Spleen (tissue), 11 donors: ENCODE results near the gene LAMA5. TPM values are rescaled to one million over a fixed set of nuclear protein-coding genes. Genes with fewer than 3 reads are reported as not detected.
A peak's percentile ranks its signal among the peaks of the same experiment; 100 is the strongest.

Experiments used
- DNase-seq: peaks from one replicate; pipeline ENCODE4 v3.0.0-alpha.2; 2020
- H3K27ac ChIP-seq, 8 donors: fragments of 200-600 bp; sonication (generic) in 7 of 8; 1 replicate in 4 of 8; 2 replicates in 4 of 8; pipeline versions ENCODE4 v1.5.0 to v1.8.0; 2016 to 2021; ENCODE audit warnings: inconsistent platforms in 4 of 8, mild to moderate bottlenecking in 4 of 8, moderate library complexity in 1 of 8
- H3K27me3 ChIP-seq, 7 donors: fragments of 200-600 bp; sonication (generic) in 6 of 7; replicated peaks in 1 of 7; 1 replicate in 4 of 7; 2 replicates in 3 of 7; pipeline versions ENCODE4 v1.5.0 to v1.8.0; 2016 to 2021; ENCODE audit warnings: inconsistent platforms in 3 of 7, mild to moderate bottlenecking in 1 of 7
- H3K36me3 ChIP-seq, 6 donors: fragments of 200-600 bp; sonication (generic) in 5 of 6; 1 replicate in 4 of 6; 2 replicates in 2 of 6; pipeline versions ENCODE4 v1.5.0 to v1.8.0; 2016 to 2021; ENCODE audit warnings: inconsistent platforms in 2 of 6
- H3K4me1 ChIP-seq, 6 donors: fragments of 200-600 bp; sonication (generic) in 5 of 6; 1 replicate in 3 of 6; 2 replicates in 3 of 6; pipeline versions ENCODE4 v1.5.0 to v1.8.0; 2016 to 2021; ENCODE audit warnings: inconsistent platforms in 3 of 6
- H3K4me3 ChIP-seq, 8 donors: fragments of 200-600 bp; sonication (generic) in 7 of 8; 1 replicate in 4 of 8; 2 replicates in 4 of 8; pipeline versions ENCODE4 v1.5.0 to v1.8.0; 2016 to 2021; ENCODE audit warnings: inconsistent platforms in 4 of 8, mild to moderate bottlenecking in 4 of 8, moderate library complexity in 2 of 8
- H3K9me3 ChIP-seq, 8 donors: fragments of 200-600 bp; sonication (generic) in 7 of 8; 1 replicate in 4 of 8; 2 replicates in 4 of 8; pipeline versions ENCODE4 v1.5.0 to v1.8.0; 2016 to 2021; ENCODE audit warnings: inconsistent platforms in 4 of 8
- CTCF ChIP-seq, 11 experiments: fragments of 200-600 bp in 7 of 11; fragments of 450-650 bp in 4 of 11; sonication (generic) in 4 of 11; IDR thresholded peaks in 8 of 11; conservative IDR thresholded peaks in 3 of 11; 1 replicate in 7 of 11; 2 replicates in 4 of 11; pipeline versions ENCODE4 v1.4.0 to v1.8.0; 2016 to 2021; ENCODE audit warnings: antibody characterized with exemption in 11 of 11, inconsistent platforms in 4 of 11, mild to moderate bottlenecking in 1 of 11
- POLR2A ChIP-seq, 3 donors: fragments of 450-650 bp; IDR thresholded peaks; one replicate each; pipeline ENCODE4 v1.5.1; 2017; ENCODE audit warnings: antibody characterized with exemption in 3 of 3, mild to moderate bottlenecking in 1 of 3
- POLR2AphosphoS5 ChIP-seq, 3 donors: sonication (generic); formaldehyde crosslinking; IDR thresholded peaks; one replicate each; pipeline ENCODE4 v1.5.1; 2017; ENCODE audit warnings: antibody characterized with exemption in 3 of 3
- WGBS, 5 donors: extraction: QIAGEN DNeasy Blood & Tissue Kit in 3 of 5; methylation state at CpG; one replicate each; pipeline versions ENCODE4 v1.1.5 to v1.1.7; 2013 to 2018; 5-methylcytosine and 5-hydroxymethylcytosine counted together
- intact Hi-C: fragments of 100-400 bp; cut with DNase I; formaldehyde crosslinking; loops from one replicate; pipeline ENCODE4 v1.15.0; 2023; ENCODE audit warnings: low total_unique reads
- polyA plus RNA-seq, 3 donors: library from polyadenylated mRNA; stranded (reverse); fragments of 200-250 nt; gene quantifications; one replicate each; pipeline ENCODE4 v1.2.1, GENCODE V29; 2013
- total RNA-seq, 7 donors: library from RNA; depleted of rRNA in 3 of 7; stranded (reverse); fragments of >200 nt in 3 of 7; fragmentation: NEBNext Ultra II Directional in 4 of 7; extraction: Animal tissue kit (Norgen Biotek cat#: 25700) in 4 of 7; gene quantifications; one replicate each; pipeline versions ENCODE4 v1.1.0 to v1.2.1, GENCODE V29; 2016 to 2021
- donor health status: healthy with polysubstance abuse.
- donor health status: DM: no; HTN: no; CAD: no; lungs with moderate emphysema.
- donor health status: DM: no; HTN: no; CAD: no.
- donor health status: Bipolar disorder and iron deficiency.
- donor health status: healthy.
- donor health status: DM: no; HTN: no; CAD: no.
- donor health status: DM: yes; HTN: yes; CAD: no.

LAMA5 gene
- total and polyA plus RNA-seq, 10 donors = 46.5 to 266 (median 115) TPM

- TF ChIP-seq POLR2AphosphoS5 (IDR thresholded peaks at IDR 0.05) (no peak), CTCF (IDR thresholded peaks at IDR 0.05 in 8 of 11, conservative IDR thresholded peaks at IDR 0.05 in 3 of 11) (no peak), POLR2A (IDR thresholded peaks at IDR 0.05) (no peak)
- 94 to 98% (median 95%) methylated on average over 9 to 12 of the region's 12 CpGs for WGBS, 5 donors
- Histone ChIP-seq H3K36me3 (no peaks in the 10 kb centered on the region), H3K4me3 (no peak overlapping the region), H3K9me3 (no peaks in the 10 kb centered on the region), H3K27ac (no peak overlapping the region), H3K27me3 (no peaks in the 10 kb centered on the region), H3K4me1 (peaks cover 24 to 67% (median 50%) of the 10 kb centered on the region in 6 donors)
- intact Hi-C loops = no loop called here
- no peak for DNase-seq
Measured at GRCh38 chr20:62408640-62409039, 41.5 kb upstream of the LAMA5 start.

GRCh38 chr20:62408055-62408454 lies 40.9 kb upstream of the LAMA5 start:
- no peaks in the 10 kb centered on the region for H3K27me3 ChIP-seq
- H3K9me3 ChIP-seq = no peaks in the 10 kb centered on the region
- WGBS, 5 donors = 94 to 97% (median 96%) methylated on average over 12 to 15 of the region's 15 CpGs
- TF ChIP-seq POLR2AphosphoS5 (IDR thresholded peaks at IDR 0.05) = no peak
- TF ChIP-seq CTCF (IDR thresholded peaks at IDR 0.05 in 8 of 11, conservative IDR thresholded peaks at IDR 0.05 in 3 of 11) = no peak
- no peak for TF ChIP-seq POLR2A (IDR thresholded peaks at IDR 0.05)
- H3K36me3 ChIP-seq = peaks cover 0 to 5% (median 0%) of the 10 kb centered on the region in 6 donors
- H3K4me1 ChIP-seq = peaks cover 24 to 67% (median 50%) of the 10 kb centered on the region in 6 donors
- peak overlapping the region in 4 of 8 donors; percentile 53 to 82 (median 56) for H3K4me3 ChIP-seq
- peak; percentile 86 for DNase-seq
- intact Hi-C loops = no loop called here
- peak overlapping the region in 3 of 8 donors; percentile 77 to 87 (median 85) for H3K27ac ChIP-seq

- peak; percentile 97 for DNase-seq
- TF ChIP-seq CTCF (IDR thresholded peaks at IDR 0.05 in 8 of 11, conservative IDR thresholded peaks at IDR 0.05 in 3 of 11) (peak in 9 of 11 experiments; percentile 4 to 66 (median 42)), POLR2A (IDR thresholded peaks at IDR 0.05) (no peak), POLR2AphosphoS5 (IDR thresholded peaks at IDR 0.05) (peak; percentile 61 to 84 (median 76))
- peaks cover 24 to 67% (median 50%) of the 10 kb centered on the region in 6 donors for H3K4me1 ChIP-seq
- H3K4me3 ChIP-seq = peak within 1 kb of the TSS; percentile 42 to 82 (median 54)
- H3K36me3 ChIP-seq = peaks cover 0 to 11% (median 0%) of the 10 kb centered on the region in 6 donors
- WGBS, 5 donors = 4 to 57% (median 6%) methylated on average over 7 to 73 of the region's 73 CpGs
- H3K27me3 ChIP-seq = no peaks in the 10 kb centered on the region
- peak within 1 kb of the TSS in 7 of 8 donors; percentile 32 to 87 (median 77) for H3K27ac ChIP-seq
- intact Hi-C loops = no loop called here
- no peaks in the 10 kb centered on the region for H3K9me3 ChIP-seq
Measured at GRCh38 chr20:62407221-62407992, 40.3 kb upstream of the LAMA5 start, which contains the start of gene CABLES2. Gene CABLES2 (minus strand): TSS chr20:62407285. CDS start chr20:62407276, 9 bp downstream.

DNA sequence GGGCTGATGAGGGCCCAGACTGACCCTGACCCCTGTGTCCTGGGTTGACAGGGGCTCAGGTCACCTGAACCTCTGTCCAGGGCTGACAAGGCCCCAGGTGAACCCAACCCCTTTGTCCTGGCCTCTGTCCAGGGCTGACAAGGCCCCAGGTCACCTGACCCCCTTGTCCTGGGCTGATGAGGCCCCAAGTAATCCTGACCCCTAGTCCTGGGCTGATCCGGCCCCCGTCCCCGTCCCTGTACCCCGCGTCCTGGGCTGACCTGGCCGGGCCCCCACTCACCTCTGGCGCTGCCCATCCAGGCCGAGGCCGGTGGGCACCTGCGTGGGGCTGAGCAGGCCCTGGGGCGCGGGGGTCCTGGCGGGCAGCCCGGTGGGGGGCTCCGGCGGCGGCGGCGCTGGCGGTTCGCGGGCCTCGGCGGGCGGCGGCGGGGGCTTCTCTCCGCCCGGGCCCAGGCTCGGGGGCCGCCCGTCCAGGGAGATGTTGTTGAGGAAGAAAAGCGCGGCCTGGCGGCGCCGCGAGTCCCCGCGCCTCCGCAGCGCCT lies 39.6 kb upstream of the LAMA5 start:
- peak overlapping the region; percentile 34 to 82 (median 51) for H3K4me3 ChIP-seq

More for the DNA sequence above, 39.6 kb upstream of the LAMA5 start:
- H3K27me3 ChIP-seq = no peaks in the 10 kb centered on the region
- peaks cover 0 to 18% (median 0%) of the 10 kb centered on the region in 6 donors for H3K36me3 ChIP-seq
- H3K27ac ChIP-seq = peak overlapping the region in 4 of 8 donors; percentile 8 to 85 (median 74)
- H3K4me1 ChIP-seq = peaks cover 24 to 73% (median 50%) of the 10 kb centered on the region in 6 donors
- DNase-seq = peak; percentile 89
- no peaks in the 10 kb centered on the region for H3K9me3 ChIP-seq
- WGBS, 5 donors = 0 to 2% (median 1%) methylated on average over 3 to 42 of the region's 42 CpGs
- TF ChIP-seq CTCF (IDR thresholded peaks at IDR 0.05 in 8 of 11, conservative IDR thresholded peaks at IDR 0.05 in 3 of 11) (no peak), POLR2A (IDR thresholded peaks at IDR 0.05) (no peak), POLR2AphosphoS5 (IDR thresholded peaks at IDR 0.05) (no peak)
- intact Hi-C loops = no loop called here
